Non-pigmented ciliary epithelial cell (primary cell): ENCODE measurements around the gene FAM168A.

Experiments used
- DNase-seq: peaks from one replicate; pipeline ENCODE4 v3.0.0-alpha.2; 2010; ENCODE audit warnings: low read depth

The FAM168A gene

GRCh38 chr11:73388265-73389133 is 209.4 kb downstream of the FAM168A start:
- DNase-seq, result no peak

DNA sequence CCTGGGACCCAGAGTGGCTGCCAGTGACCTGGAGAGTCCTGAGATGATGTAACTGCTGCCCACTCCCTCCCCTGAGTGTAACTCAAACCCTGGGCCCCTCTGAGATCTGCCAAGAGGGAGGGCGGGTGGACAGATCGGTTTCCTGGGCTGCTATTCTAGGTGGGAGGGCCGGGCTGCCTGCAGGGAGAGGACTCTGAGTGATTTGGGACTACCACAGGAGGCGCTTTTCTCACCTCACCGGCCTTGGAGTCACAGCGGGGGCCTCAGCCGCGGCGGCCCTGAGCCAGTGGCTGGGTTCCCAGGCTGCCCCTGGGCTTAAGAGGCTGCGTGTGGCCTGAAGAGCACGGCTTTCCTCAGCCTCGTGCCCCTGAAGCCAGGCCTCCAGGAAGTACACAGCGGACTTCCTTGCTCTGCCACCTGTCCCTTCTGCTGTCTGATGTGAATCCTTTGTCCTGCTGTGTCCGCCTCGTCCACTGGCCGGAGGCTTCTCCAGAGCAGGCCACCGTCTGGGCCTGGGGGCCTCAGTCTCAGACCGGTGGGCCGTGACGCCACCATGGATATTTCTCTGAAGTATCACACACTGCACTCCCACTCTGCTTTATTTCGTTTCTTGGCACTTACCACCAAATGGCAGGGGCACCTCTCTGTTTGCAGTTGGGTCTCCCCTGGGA is 210.2 kb downstream of the FAM168A start:
- no peak for DNase-seq

GRCh38 chr11:73386546-73386945 is 211.4 kb downstream of the FAM168A start:
- no peak for DNase-seq

GRCh38 chr11:73386016-73386415 is 211.9 kb downstream of the FAM168A start:
- DNase-seq, result no peak

DNA sequence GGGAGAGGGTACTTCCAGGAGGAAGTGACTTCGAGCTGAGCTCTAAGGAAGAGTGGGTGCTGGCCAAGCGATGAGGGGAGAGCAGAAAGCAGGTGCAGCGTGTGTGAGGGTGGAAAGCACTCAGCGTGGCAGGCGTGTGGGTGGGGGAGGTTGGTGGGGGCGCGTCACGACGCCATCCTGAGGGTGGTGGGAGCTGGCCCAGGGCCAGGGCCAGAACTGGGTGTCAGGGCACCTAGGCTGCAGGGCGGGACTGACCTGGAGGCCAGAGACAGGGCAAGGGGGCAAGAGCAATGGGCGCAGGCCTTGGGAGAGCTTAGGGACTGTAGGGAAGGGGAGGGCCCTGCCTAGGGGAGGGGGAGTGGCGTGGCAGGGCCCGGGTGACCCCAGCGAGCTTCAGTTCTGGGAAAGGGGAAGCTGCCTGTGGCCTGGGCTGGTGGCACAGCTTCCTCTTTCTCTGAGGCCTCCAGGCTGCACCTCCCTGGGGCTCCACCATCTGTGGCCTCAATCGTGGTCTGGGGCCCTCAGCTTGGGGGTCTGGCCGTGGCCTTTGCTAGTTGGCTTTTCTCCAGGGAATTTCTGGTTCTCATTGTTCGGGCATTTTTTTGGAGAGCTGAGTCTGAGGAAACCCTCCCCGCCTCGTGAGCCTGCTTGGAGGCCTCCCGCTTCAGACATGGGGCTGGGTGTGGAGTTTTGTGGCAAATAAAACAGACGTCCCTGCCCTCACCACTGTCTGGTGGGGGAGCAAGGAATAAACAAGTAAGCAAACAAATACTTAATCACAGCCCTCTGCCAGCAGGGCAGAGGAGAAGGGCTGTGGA is 212.8 kb downstream of the FAM168A start:
- DNase-seq, result no peak

DNA sequence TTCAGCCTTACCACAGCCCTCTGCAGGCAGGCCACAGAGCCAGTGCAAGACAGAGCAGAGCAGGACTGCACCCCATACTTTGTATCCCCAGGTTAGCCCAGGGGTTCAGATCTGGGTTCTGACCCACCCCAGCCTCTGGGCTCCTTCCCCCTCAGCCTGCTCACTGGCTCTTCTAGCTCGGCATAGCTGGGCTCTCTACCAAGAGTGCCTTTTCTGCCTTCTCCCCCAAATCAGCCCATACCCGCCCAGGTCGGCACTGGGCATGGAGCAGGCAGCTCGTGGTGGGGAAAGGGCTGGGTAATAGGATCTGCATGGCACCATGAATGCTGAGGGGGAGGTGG is 213.4 kb downstream of the FAM168A start:
- no peak for DNase-seq

DNA sequence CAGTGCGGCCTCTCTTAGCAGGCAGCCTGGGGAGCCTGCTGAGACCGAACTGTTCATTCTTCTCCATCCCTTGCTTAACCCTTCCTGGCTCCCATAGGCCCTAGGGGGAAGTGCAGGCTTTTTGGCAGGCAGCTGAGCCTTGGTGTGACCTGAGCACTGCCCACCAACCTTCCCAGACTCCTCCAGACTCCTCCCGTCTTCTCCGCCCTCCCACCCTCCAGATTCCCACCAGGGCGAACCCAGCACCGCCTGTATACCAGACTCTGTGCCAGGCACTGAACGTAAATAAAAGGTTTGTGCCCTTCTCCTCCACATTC is 213.8 kb downstream of the FAM168A start:
- DNase-seq, result no peak

DNA sequence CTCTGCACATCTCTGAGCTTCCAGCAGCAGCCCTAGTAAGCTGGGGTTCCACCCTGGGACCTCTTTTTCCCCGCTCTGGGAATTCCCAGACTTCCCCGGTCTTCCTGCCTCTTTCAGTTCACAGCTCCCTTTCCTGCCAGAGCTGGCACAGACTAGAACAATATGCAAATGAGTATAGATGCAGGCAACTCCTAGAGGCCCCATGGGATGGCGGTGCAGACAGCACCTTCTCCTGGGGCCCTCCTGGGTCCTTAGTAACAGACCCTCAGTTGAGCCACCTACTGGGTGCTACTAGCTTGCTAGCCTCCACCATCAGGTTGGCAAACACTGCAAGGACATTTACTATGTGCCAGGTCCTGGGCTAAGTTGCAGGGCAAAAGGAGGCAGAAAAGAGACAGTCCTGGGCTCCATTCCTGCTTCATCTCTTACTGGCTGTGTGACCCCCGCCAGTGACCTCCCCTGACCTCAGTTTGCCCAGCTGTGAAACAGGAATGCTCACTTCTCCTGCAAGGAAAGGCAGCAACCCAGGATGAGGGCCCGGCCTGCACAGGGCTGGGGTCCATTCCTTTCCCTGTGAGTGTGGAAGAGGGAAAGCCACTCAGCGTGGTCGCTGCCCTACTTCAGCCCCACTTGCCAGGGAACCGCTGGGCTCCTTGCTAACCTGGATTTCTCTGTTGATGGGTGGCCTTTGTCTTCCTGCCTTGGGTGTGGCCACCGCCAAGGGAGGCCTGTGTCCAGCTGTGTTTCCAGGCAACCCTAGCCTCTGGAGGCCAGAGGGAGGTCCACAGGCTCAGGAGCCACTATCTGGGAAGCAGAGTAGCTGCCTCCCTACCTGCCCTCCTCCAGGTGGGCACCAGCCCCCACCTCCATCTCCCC is 214.4 kb downstream of the FAM168A start:
- DNase-seq, result no peak

GRCh38 chr11:73382747-73383146 is 215.2 kb downstream of the FAM168A start:
- no peak for DNase-seq

DNA sequence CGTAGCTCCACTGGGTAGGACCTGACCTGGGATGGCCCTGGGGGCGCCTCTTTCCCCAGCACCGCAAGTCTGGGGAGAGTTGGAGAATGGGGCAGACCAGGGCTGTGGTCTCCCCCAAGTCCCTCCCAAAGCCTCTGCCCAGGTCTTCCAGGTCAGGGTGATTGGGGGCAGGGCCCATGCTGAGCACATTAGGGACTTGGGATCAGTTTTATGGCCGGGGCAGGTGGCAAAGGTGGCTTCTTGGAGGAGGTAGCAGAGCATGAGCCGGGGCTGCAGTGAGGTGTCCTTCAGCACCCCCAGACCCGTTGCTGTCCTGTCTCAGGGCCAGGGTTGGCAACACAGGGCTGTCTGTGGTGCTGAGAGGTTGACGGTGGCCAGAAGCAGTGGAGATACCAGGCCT is 215.7 kb downstream of the FAM168A start:
- DNase-seq, result no peak

DNA sequence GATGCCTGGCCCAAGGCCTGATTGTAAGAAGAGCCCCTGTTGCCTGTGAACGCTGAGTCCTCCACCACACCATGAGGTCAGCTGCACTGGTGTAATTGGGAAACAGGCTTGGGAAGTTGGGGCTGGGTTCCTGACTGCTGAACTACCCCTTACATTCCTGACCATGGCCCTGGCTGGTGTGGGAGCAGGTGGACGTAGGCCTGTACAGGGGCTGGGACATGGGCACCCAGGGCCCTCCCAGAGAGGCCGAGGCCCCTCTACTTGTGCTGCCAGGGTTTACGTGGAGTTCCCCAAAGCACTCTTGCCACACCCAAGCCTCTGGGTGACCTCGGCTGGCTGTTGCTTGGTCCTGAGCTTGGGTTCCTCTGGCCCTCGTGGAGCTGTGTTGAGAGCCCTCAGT is 216.3 kb downstream of the FAM168A start:
- DNase-seq, result no peak

- DNase-seq, result no peak
Observed at GRCh38 chr11:73380897-73381410, 217.0 kb downstream of the FAM168A start.

GRCh38 chr11:73380331-73380730 is 217.6 kb downstream of the FAM168A start:
- no peak for DNase-seq

GRCh38 chr11:73379189-73379880 is 218.6 kb downstream of the FAM168A start:
- DNase-seq, result no peak

- no peak for DNase-seq
Observed at GRCh38 chr11:73376803-73377629, 220.9 kb downstream of the FAM168A start.

DNA sequence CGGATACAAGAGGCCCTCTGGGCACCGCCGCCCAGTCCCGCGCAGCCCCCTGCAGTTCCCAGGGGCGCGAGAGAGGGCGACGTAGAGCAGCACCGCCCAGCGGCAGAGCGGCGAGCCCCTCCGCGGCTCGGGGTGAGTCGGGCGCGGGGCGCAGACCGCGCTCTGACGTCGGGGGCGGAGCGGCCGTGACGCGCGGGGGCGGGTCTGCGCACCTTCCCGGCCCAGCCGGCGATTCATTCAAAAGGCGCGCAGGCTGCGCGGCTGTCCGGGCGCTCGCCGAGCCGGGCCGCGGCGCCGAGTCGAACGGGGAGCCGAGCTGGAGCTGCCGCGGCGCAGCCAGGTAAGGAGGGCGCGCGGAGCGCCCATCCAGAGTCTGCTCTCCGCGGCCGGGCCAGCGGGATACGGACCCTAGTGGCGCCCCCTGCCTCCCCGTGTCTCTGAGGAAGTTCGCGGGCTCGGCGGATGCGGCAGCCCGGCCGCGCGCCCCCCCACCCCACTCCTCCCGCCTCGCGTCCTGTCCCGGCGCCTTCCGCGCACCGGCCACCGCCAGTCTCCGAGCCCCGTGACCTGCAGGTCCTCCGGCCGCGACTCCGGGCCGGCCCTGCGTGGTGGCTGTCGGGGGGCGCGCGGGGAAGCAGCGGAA is 221.6 kb downstream of the FAM168A start, which contains the start of gene RELT:
RELT (plus strand) TSS at position 240 of the 643 bp plus-strand sequence. CDS start 12,738 bp downstream, outside the sequence.
- DNase-seq, result no peak

DNA sequence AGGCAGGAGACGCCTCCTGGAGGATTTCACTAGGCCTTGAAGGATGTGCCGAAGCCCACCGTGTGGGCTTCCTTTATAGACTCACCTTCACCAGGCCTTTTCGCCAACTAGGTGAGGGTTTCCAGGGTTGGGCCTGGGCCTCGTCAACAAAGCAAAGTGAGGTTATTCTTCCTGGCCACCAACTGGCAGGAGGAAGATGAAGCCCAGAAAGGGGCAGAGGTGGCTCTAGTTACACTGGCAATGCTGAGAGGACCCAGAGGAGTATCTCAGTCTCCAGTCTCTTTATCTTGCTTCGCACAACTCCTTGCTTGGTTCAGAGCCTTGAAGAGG is 222.1 kb downstream of the FAM168A start:
- DNase-seq, result no peak

DNA sequence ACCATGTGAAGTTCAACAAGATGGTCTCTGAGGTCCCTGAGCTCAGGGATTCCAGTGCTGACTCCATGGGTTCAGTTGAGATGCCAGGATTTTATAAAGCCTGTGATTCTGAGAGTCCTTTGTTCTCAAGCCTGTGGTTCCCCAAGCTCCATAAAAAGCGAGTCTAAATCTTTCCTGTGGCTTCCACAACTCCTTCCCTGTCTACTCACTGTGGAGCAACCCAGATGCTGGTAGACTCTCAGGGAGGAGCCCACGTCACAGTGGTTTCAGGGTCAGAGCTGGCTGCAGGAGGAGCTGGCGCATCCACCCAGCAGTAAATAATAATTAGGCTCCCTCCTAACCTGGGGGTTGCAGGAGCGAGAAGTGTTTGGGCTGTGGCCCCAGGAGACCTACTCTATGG is 223.8 kb downstream of the FAM168A start:
- no peak for DNase-seq

DNA sequence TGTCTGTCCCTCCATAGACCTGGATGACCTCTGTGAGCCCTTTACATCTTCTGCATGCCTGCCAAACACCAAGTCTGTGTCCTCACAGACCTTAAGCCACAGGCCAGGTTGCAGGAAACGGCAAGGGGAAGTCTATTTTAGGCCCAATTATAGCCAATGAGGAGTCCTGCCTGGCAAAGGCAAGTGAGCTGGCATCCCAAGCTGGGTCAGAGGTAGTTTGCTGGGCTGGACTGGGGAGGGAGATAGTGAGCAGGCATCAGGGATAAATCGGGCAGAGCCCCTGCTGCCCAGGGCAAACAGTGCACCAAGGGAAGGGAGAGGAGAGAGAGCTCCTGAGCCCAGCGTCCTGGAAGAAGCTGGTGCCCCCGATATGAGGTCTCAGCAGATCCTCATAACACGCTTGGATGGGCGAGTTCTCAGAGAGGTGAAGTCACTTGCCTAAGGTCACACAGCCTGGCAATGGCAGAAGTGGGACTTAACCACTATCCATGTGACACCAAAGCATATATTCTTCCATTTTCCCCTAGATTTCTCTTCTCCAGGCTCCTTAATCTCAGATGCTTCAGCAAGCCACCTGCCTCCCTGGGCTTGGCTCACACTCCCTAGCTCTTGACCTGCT is 225.4 kb downstream of the FAM168A start:
- DNase-seq, result no peak
